Measurements from ENCODE around the gene DTX4. TPM values are rescaled to one million over a fixed set of nuclear protein-coding genes. Genes with fewer than 3 reads are reported as not detected.
"Not testable (repeated sequence)": the region's sequence is repeated elsewhere in the genome, so short reads cannot be mapped to it uniquely, and the experiment has no call there.

The DTX4 gene
- under 1 TPM; 0.24 to 0.38 TPM for total RNA-seq
- 0.98 TPM for polyA plus RNA-seq

- POLR2A ChIA-PET = interaction anchor here (1.0 to 1.4 kb wide), 3 partner anchors 15 to 498 kb away, joined by 3 read pairs; partner anchors contain the start of gene FAM111A
- CTCF ChIA-PET = interaction anchor here (0.9 to 7.0 kb wide), 35 partner anchors 9 to 1513 kb away, joined by 3 to 92 read pairs (median 5); no protein-coding TSS in a partner anchor
- no peaks in the 10 kb centered on the region for H3K36me3 ChIP-seq (ENCODE audit: insufficient read depth, low read length)
- peaks cover 9% of the 10 kb centered on the region for H3K4me1 ChIP-seq (ENCODE audit: insufficient read depth, low read length)
- peak within 1 kb of the TSS in 6 of 8 donors; percentile 21 to 73 (median 51) for H3K27ac Mint-ChIP-seq
- peaks cover 7 to 10% (median 8%) of the 10 kb centered on the region in 3 donors for H3K4me1 Mint-ChIP-seq
- peak; percentile 81 to 91 (median 86) for DNase-seq
- H3K27me3 Mint-ChIP-seq = peaks cover 3 to 7% of the 10 kb centered on the region in 2 donors
- H3K4me3 ChIP-seq (ENCODE audit: low read length) = peak within 1 kb of the TSS; percentile 80
- H3K9me3 Mint-ChIP-seq = no peaks in the 10 kb centered on the region
- H3K4me3 Mint-ChIP-seq = peak within 1 kb of the TSS; percentile 82 to 92 (median 91)
- H3K36me3 Mint-ChIP-seq = peaks cover 0 to 2% (median 0%) of the 10 kb centered on the region in 3 donors
- H3K9me3 ChIP-seq (ENCODE audit: low read length) = no peaks in the 10 kb centered on the region
- peak within 1 kb of the TSS; percentile 49 for H3K27ac ChIP-seq (ENCODE audit: low read depth, low read length)
- H3K27me3 ChIP-seq (ENCODE audit: insufficient read depth, low read length, poor library complexity, severe bottlenecking) = peaks cover 9% of the 10 kb centered on the region
Measured at GRCh38 chr11:59171508-59172322, at the start of gene DTX4. TSS of gene DTX4 (plus strand) at chr11:59172132. CDS start at chr11:59172596, 464 bp downstream.

GRCh38 chr11:59135648-59136461, 36.1 kb upstream of the DTX4 start:
- H3K9me3 ChIP-seq (ENCODE audit: low read length) = no peaks in the 10 kb centered on the region
- H3K27ac Mint-ChIP-seq = peak overlapping the region in 5 of 8 donors; percentile 43 to 94 (median 81)
- H3K27me3 Mint-ChIP-seq = no peaks in the 10 kb centered on the region
- peaks cover 4% of the 10 kb centered on the region for H3K4me1 ChIP-seq (ENCODE audit: insufficient read depth, low read length)
- peaks cover 22 to 68% (median 31%) of the 10 kb centered on the region in 3 donors for H3K36me3 Mint-ChIP-seq
- POLR2A ChIA-PET = no interaction called here
- CTCF ChIA-PET = interaction anchor here (0.7 to 2.3 kb wide), 30 partner anchors 9 to 553 kb away, joined by 3 to 33 read pairs (median 6); partner anchors contain the start of genes DTX4 and FAM111B
- H3K27ac ChIP-seq (ENCODE audit: low read depth, low read length) = no peak overlapping the region
- H3K9me3 Mint-ChIP-seq = peaks cover 0 to 14% (median 2%) of the 10 kb centered on the region in 5 donors
- no peaks in the 10 kb centered on the region for H3K27me3 ChIP-seq (ENCODE audit: insufficient read depth, low read length, poor library complexity, severe bottlenecking)
- H3K36me3 ChIP-seq (ENCODE audit: insufficient read depth, low read length) = peaks cover 6% of the 10 kb centered on the region
- DNase-seq = peak; percentile 79 to 89 (median 83)
- no peak overlapping the region for H3K4me3 ChIP-seq (ENCODE audit: low read length)
- peaks cover 7 to 13% (median 10%) of the 10 kb centered on the region in 3 donors for H3K4me1 Mint-ChIP-seq
- H3K4me3 Mint-ChIP-seq = peak overlapping the region in 4 of 7 donors; percentile 0 to 68 (median 52)

DNA sequence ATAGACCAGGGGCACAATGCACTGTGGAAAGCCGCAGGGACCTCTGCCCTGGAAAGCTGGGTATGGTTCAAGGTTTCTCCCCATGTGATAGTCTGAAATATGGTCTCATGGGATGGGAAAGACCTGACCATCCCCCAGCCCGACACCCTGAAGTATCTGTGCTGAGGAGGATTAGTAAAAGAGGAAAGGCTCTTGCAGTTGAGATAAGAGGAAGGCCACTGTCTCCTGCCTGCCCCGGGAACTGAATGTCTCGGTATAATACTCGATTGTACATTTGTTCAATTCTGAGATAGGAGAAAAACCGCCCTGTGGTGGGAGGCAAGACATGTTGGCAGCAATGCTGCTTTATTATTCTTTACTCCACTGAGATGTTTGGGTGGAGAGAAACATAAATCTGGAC, 35.4 kb upstream of the DTX4 start:
- DNase-seq; H3K36me3 ChIP-seq (ENCODE audit: insufficient read depth, low read length); H3K27me3 Mint-ChIP-seq; H3K9me3 Mint-ChIP-seq; H3K4me3 ChIP-seq (ENCODE audit: low read length); POLR2A ChIA-PET; H3K27ac ChIP-seq (ENCODE audit: low read depth, low read length); H3K4me1 ChIP-seq (ENCODE audit: insufficient read depth, low read length); H3K9me3 ChIP-seq (ENCODE audit: low read length); H3K27me3 ChIP-seq (ENCODE audit: insufficient read depth, low read length, poor library complexity, severe bottlenecking): not testable (repeated sequence)
- Mint-ChIP-seq H3K4me3 (peak overlapping the region in 1 of 7 donors; percentile 0), H3K27ac (peak overlapping the region in 1 of 8 donors; percentile 34), H3K4me1 (peaks cover 13 to 20% (median 17%) of the 10 kb centered on the region in 3 donors), H3K36me3 (peaks cover 15 to 61% (median 26%) of the 10 kb centered on the region in 3 donors)
- CTCF ChIA-PET = interaction anchor here (1.1 to 2.3 kb wide), 22 partner anchors 8 to 554 kb away, joined by 3 to 33 read pairs (median 8); partner anchors contain the start of genes DTX4 and FAM111B

DNA sequence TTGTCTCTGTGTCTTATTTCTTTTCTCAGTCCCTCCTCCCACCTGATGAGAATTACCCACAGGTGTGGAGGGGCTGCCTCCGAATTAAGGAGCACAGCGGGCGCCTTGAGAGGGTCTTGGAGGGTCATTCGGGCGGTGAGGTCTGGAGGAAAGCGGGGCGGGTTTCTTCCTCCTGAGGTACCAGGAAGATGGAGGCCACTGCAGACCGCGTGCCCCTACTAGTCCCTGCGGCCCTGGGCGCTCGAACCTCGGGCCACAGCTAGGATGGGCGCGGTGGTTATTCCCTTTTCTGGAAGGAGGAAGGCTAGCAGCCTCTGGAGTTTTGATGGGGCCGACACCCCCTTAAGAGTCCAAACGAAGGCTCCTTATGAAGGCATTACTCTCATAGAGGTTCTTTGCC, 34.7 kb upstream of the DTX4 start:
- peaks cover 18 to 26% (median 24%) of the 10 kb centered on the region in 3 donors for H3K4me1 Mint-ChIP-seq
- H3K27me3 Mint-ChIP-seq = no peaks in the 10 kb centered on the region
- no peak overlapping the region for H3K27ac ChIP-seq (ENCODE audit: low read depth, low read length)
- peaks cover 10 to 55% (median 22%) of the 10 kb centered on the region in 3 donors for H3K36me3 Mint-ChIP-seq
- POLR2A ChIA-PET = no interaction called here
- CTCF ChIA-PET = no interaction called here
- no peak overlapping the region for H3K4me3 ChIP-seq (ENCODE audit: low read length)
- H3K27ac Mint-ChIP-seq = no peak overlapping the region
- H3K27me3 ChIP-seq (ENCODE audit: insufficient read depth, low read length, poor library complexity, severe bottlenecking) = no peaks in the 10 kb centered on the region
- no peak for DNase-seq
- H3K36me3 ChIP-seq (ENCODE audit: insufficient read depth, low read length) = peaks cover 6% of the 10 kb centered on the region
- H3K4me3 Mint-ChIP-seq = peak overlapping the region in 1 of 7 donors; percentile 63
- H3K9me3 ChIP-seq (ENCODE audit: low read length) = no peaks in the 10 kb centered on the region
- H3K9me3 Mint-ChIP-seq = peaks cover 0 to 7% (median 0%) of the 10 kb centered on the region in 5 donors
- H3K4me1 ChIP-seq (ENCODE audit: insufficient read depth, low read length) = peaks cover 12% of the 10 kb centered on the region

DNA sequence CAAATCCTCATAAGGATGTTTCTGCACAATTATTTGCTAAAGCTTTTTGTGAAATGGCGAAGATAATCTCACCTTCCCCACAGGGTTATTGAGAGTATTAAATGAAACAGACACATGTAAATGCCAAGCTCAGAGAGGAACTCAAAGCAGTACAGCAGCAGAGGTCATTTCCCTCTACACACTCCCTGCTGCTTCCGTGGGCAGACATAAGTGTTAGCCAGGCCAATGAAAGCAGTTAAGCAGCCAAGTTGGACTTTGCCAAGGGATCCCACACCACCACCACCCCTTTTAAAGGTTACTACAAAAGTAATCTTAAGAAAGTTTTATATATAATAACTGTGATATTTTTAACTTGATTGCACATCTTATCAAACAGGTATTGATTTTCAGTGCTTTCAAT, 33.3 kb upstream of the DTX4 start:
- no peak overlapping the region for H3K4me3 ChIP-seq (ENCODE audit: low read length)
- Mint-ChIP-seq H3K9me3 (no peaks in the 10 kb centered on the region), H3K36me3 (peaks cover 0 to 54% (median 10%) of the 10 kb centered on the region in 3 donors), H3K27ac (peak overlapping the region in 1 of 8 donors; percentile 94), H3K4me3 (peak overlapping the region in 1 of 7 donors; percentile 28), H3K4me1 (peaks cover 31 to 40% (median 36%) of the 10 kb centered on the region in 3 donors), H3K27me3 (no peaks in the 10 kb centered on the region)
- H3K27ac ChIP-seq (ENCODE audit: low read depth, low read length) = no peak overlapping the region
- ChIA-PET CTCF (interaction anchor here (1.4 to 2.5 kb wide), 2 partner anchors 20 to 85 kb away, joined by 3 to 6 read pairs; no protein-coding TSS in a partner anchor), POLR2A (no interaction called here)
- peaks cover 19% of the 10 kb centered on the region for H3K4me1 ChIP-seq (ENCODE audit: insufficient read depth, low read length)
- peaks cover 6% of the 10 kb centered on the region for H3K36me3 ChIP-seq (ENCODE audit: insufficient read depth, low read length)
- no peak for DNase-seq
- H3K9me3 ChIP-seq (ENCODE audit: low read length) = no peaks in the 10 kb centered on the region
- H3K27me3 ChIP-seq (ENCODE audit: insufficient read depth, low read length, poor library complexity, severe bottlenecking) = no peaks in the 10 kb centered on the region

DNA sequence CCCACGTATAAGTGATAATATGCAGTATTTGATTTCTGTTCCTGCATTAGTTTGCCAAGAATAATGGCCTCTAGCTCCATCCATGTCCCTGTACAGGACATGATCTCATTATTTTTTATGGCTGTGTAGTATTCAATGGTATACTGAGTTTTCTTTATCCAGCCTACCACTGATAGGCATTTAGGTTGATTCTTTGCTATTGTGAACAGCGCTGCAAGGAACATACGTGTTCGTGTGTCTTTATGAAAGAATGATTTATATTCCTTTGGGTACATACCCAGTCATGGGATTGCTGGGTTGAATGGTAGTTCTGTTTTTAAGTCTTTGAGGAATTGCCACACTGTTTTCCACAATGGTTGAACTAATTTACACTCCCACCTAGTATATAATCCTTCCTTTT, 30.7 kb upstream of the DTX4 start:
- H3K27me3 ChIP-seq (ENCODE audit: insufficient read depth, low read length, poor library complexity, severe bottlenecking) = no peaks in the 10 kb centered on the region
- peaks cover 0 to 46% (median 5%) of the 10 kb centered on the region in 3 donors for H3K36me3 Mint-ChIP-seq
- H3K4me1 Mint-ChIP-seq = peaks cover 45 to 54% (median 52%) of the 10 kb centered on the region in 3 donors
- ChIA-PET CTCF (interaction anchor here (0.8 to 2.5 kb wide), 6 partner anchors 17 to 44 kb away, joined by 3 to 13 read pairs (median 5); partner anchors contain the start of gene DTX4), POLR2A (no interaction called here)
- H3K27me3 Mint-ChIP-seq = no peaks in the 10 kb centered on the region
- H3K9me3 Mint-ChIP-seq = no peaks in the 10 kb centered on the region
- peaks cover 30% of the 10 kb centered on the region for H3K4me1 ChIP-seq (ENCODE audit: insufficient read depth, low read length)
- peak overlapping the region; percentile 1 to 98 (median 95) for H3K27ac Mint-ChIP-seq
- no peaks in the 10 kb centered on the region for H3K36me3 ChIP-seq (ENCODE audit: insufficient read depth, low read length)
- H3K27ac ChIP-seq (ENCODE audit: low read depth, low read length) = no peak overlapping the region
- H3K4me3 Mint-ChIP-seq = peak overlapping the region in 5 of 7 donors; percentile 1 to 98 (median 97)
- H3K9me3 ChIP-seq (ENCODE audit: low read length) = no peaks in the 10 kb centered on the region
- DNase-seq = no peak
- H3K4me3 ChIP-seq (ENCODE audit: low read length) = no peak overlapping the region

GRCh38 chr11:59141673-59142460, 30.1 kb upstream of the DTX4 start:
- Mint-ChIP-seq H3K27me3 (no peaks in the 10 kb centered on the region), H3K4me1 (peaks cover 44 to 57% (median 57%) of the 10 kb centered on the region in 3 donors), H3K36me3 (peaks cover 0 to 47% (median 7%) of the 10 kb centered on the region in 3 donors), H3K4me3 (peak overlapping the region; percentile 95 to 99 (median 97)), H3K27ac (peak overlapping the region; percentile 92 to 99 (median 96)), H3K9me3 (no peaks in the 10 kb centered on the region)
- peak in 1 of 5 donors; percentile 10 for DNase-seq
- ChIA-PET CTCF (interaction anchor here (0.9 to 1.8 kb wide), 4 partner anchors 16 to 89 kb away, joined by 3 to 13 read pairs (median 6); partner anchors contain the start of gene DTX4), POLR2A (interaction anchor here (1.0 to 1.2 kb wide), 3 partner anchors 31 to 564 kb away, joined by 3 to 4 read pairs (median 3); partner anchors contain the start of gene DTX4)
- H3K27me3 ChIP-seq (ENCODE audit: insufficient read depth, low read length, poor library complexity, severe bottlenecking) = no peaks in the 10 kb centered on the region
- peak overlapping the region; percentile 89 for H3K27ac ChIP-seq (ENCODE audit: low read depth, low read length)
- H3K9me3 ChIP-seq (ENCODE audit: low read length) = no peaks in the 10 kb centered on the region
- H3K4me3 ChIP-seq (ENCODE audit: low read length) = peak overlapping the region; percentile 89
- peaks cover 30% of the 10 kb centered on the region for H3K4me1 ChIP-seq (ENCODE audit: insufficient read depth, low read length)
- H3K36me3 ChIP-seq (ENCODE audit: insufficient read depth, low read length) = no peaks in the 10 kb centered on the region
